HG03469 (cell line): Measurements from ENCODE around the gene C1QC.

Source experiments
- ATAC-seq: cut with Tn5 transposase; IDR thresholded peaks from one replicate; pipeline ENCODE4 v1.9.1; 2021; ENCODE audit warnings: mild to moderate bottlenecking, moderate library complexity, moderate number of reproducible peaks; ENCODE audit not compliant: unreplicated experiment

C1QC gene

GRCh38 chr1:22618056-22618455 is 25.4 kb upstream of the C1QC start:
- no peak for ATAC-seq

GRCh38 chr1:22619252-22619651 is 24.2 kb upstream of the C1QC start:
- no peak for ATAC-seq

GRCh38 chr1:22619798-22620197 is 23.6 kb upstream of the C1QC start:
- no peak for ATAC-seq

GRCh38 chr1:22621761-22622160 is 21.7 kb upstream of the C1QC start:
- no peak for ATAC-seq

- ATAC-seq, result no peak
These were observed 18.0 kb upstream of the C1QC start for GRCh38 chr1:22625262-22625925.

GRCh38 chr1:22626237-22627157 is 16.9 kb upstream of the C1QC start:
- ATAC-seq, result no peak

GRCh38 chr1:22627331-22627730 is 16.1 kb upstream of the C1QC start:
- no peak for ATAC-seq

- ATAC-seq, result no peak
These were observed 14.6 kb upstream of the C1QC start for GRCh38 chr1:22628698-22629444.

GRCh38 chr1:22629886-22630285 is 13.5 kb upstream of the C1QC start:
- no peak for ATAC-seq

GRCh38 chr1:22633697-22634463 is 9.6 kb upstream of the C1QC start:
- ATAC-seq, result no peak

GRCh38 chr1:22635436-22635835 is 8.0 kb upstream of the C1QC start:
- no peak for ATAC-seq

- ATAC-seq, result no peak
These were observed 7.1 kb upstream of the C1QC start, which contains the start of gene C1QA for GRCh38 chr1:22636353-22636752. TSS of gene C1QA (plus strand) at chr1:22636628. CDS start at chr1:22637617, 989 bp downstream.

- ATAC-seq, result no peak
These were observed 6.5 kb upstream of the C1QC start for GRCh38 chr1:22636927-22637326.

- no peak for ATAC-seq
These were observed 5.5 kb upstream of the C1QC start for GRCh38 chr1:22637907-22638445.

- no peak for ATAC-seq
These were observed 4.8 kb upstream of the C1QC start for GRCh38 chr1:22638476-22639234.

- no peak for ATAC-seq
These were observed 4.1 kb upstream of the C1QC start for GRCh38 chr1:22639286-22639685.

- no peak for ATAC-seq
These were observed 2.2 kb upstream of the C1QC start for GRCh38 chr1:22641247-22641646.

GRCh38 chr1:22641906-22642636 is 1.4 kb upstream of the C1QC start:
- ATAC-seq, result no peak

- no peak for ATAC-seq
These were observed 495 bp downstream of the C1QC start for GRCh38 chr1:22643928-22644327.
